ENCODE data around the gene CHPF2.

- TF ChIP-seq, protein P1, sequence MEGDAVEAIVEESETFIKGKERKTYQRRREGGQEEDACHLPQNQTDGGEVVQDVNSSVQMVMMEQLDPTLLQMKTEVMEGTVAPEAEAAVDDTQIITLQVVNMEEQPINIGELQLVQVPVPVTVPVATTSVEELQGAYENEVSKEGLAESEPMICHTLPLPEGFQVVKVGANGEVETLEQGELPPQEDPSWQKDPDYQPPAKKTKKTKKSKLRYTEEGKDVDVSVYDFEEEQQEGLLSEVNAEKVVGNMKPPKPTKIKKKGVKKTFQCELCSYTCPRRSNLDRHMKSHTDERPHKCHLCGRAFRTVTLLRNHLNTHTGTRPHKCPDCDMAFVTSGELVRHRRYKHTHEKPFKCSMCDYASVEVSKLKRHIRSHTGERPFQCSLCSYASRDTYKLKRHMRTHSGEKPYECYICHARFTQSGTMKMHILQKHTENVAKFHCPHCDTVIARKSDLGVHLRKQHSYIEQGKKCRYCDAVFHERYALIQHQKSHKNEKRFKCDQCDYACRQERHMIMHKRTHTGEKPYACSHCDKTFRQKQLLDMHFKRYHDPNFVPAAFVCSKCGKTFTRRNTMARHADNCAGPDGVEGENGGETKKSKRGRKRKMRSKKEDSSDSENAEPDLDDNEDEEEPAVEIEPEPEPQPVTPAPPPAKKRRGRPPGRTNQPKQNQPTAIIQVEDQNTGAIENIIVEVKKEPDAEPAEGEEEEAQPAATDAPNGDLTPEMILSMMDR (IDR thresholded peaks at IDR 0.05 in 8 of 11, conservative IDR thresholded peaks at IDR 0.05 in 3 of 11), result no peak
- TF ChIP-seq POLR2AphosphoS5 (IDR thresholded peaks at IDR 0.05), result no peak
- TF ChIP-seq POLR2A (IDR thresholded peaks at IDR 0.05), result no peak
Observed at GRCh38 chr7:151207315-151207714, 25.0 kb upstream of the CHPF2 start.

Measured in spleen (tissue), 7 donors.